Activated gamma-delta T cell treated with anti-CD3 and anti-CD28 coated beads, Interleukin-2, amount 50 U/mL, for 16 hours (primary cell): ENCODE measurements around the gene PRKACA.

Experiments
- DNase-seq: peaks from one replicate; pipeline ENCODE4 v3.0.0-alpha.2; 2020; ENCODE audit warnings: low read depth

Gene PRKACA

DNA sequence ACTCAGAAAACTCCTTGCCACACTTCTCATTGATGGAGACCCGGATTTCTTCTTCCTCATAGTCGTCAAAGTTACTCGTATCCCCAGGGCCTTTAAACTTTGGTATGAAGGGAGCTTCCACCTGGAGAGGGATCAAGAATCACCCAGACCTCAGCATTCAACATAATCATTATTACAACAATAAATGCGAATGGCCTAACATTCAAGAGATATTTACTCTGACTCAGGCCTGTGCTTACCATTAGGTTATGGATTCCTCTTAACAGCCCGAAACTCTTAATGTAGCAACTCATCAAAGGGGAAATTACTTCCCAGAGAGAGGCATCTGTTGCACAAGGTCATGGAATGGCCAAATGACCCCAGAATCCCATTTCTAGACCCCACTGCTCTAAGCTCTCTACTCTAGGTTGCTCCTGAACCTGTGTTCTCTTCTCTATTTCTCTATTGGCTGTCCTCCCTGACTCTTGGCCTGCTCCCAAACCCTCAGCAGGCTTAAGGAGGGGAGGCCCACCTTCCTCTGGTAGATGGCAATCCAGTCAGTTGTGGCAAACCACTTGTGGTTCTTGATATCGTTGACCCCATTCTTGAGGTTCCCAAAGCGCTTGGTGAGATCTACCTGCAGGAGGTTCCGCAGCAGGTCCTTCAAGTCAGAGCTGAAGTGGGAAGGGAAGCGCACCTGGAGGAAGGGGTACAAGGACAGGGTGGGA lies 24.3 kb downstream of the PRKACA start:
- no peak for DNase-seq

DNA sequence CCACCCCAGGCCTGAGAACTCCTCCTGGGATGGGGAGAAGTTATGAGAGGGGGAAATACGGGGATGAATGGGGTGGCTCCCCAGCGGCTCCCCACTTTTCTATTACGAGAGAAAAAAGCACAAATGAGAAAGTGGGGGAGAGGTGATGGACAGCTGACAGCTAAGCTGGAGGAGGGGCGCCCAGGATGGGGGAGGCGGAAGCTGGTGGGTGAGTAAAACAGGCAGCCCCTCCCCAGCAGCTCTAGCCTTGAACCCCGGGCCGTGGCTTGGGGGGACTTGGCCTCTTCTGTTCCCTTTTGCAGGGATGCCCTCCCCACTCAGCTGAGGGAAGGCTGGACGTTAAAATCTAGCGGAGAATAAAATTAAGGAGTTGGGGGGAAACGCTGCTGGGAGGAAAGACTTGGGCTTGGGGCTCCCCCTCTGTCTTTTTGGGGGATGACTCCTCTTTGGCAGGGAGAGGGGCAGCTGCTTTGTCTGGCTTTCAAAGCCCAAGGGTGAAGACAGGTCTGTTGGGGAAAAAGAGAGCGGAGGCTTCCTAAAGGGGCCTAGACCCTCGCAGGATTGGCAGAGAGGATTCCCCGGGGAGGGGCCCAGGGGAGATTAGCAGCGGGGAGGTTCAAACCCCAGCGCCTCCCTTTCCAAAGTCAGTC lies 25.6 kb downstream of the PRKACA start:
- no peak for DNase-seq

- peak; percentile 33 for DNase-seq
Measured at GRCh38 chr19:14091081-14091812, 26.3 kb downstream of the PRKACA start.

- DNase-seq = peak; percentile 83
Measured at GRCh38 chr19:14090509-14091080, 27.0 kb downstream of the PRKACA start, which contains the start of gene SAMD1. Gene SAMD1 (minus strand): TSS chr19:14090751.

DNA sequence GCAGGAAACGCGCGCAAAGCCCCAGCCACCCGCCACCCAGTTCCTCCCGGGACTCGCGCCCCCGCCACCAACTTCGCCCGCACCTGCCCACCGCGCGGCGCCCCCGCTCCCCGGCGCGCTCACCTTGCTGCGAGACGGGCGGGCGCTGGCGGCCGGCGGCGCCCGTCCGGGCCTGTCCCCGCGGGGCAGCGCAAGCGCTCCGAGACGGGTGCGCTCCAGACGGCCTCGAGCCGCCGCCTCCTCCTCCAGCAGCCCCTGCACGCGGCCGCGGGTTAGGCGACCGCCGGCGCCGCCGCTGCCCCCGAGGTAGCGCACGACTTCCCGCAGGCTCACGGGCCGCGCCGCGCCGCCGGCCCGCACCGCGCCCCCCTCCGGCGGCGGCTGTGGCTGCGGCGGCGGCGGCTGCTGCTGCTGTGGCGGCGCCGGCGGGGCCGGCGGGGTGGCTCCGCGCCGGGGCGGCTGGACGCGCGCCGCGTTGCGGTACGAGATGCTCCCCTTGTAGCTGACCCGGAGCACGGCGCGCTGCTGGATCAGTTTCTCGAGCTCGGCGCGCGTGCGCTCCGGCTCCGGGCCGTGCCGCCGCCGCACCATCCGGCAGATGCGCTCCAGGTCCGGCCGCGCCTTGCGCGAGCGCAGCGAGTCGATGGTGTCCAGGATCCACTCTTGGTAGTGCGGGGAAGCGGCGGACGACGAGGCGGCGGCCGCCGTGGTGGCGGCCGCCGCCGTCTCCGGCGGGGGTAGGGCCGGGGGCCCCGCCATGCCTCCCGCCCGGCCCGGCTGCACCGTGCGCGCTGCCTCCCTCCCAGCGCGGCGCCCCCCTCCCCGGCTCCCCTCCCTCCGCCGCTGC lies 27.7 kb downstream of the PRKACA start:
- peak; percentile 20 for DNase-seq

- no peak for DNase-seq
Measured at GRCh38 chr19:14089412-14089661, 28.2 kb downstream of the PRKACA start.

GRCh38 chr19:14088634-14089411 lies 28.7 kb downstream of the PRKACA start:
- no peak for DNase-seq

- no peak for DNase-seq
Measured at GRCh38 chr19:14086098-14086497, 31.5 kb downstream of the PRKACA start.

DNA sequence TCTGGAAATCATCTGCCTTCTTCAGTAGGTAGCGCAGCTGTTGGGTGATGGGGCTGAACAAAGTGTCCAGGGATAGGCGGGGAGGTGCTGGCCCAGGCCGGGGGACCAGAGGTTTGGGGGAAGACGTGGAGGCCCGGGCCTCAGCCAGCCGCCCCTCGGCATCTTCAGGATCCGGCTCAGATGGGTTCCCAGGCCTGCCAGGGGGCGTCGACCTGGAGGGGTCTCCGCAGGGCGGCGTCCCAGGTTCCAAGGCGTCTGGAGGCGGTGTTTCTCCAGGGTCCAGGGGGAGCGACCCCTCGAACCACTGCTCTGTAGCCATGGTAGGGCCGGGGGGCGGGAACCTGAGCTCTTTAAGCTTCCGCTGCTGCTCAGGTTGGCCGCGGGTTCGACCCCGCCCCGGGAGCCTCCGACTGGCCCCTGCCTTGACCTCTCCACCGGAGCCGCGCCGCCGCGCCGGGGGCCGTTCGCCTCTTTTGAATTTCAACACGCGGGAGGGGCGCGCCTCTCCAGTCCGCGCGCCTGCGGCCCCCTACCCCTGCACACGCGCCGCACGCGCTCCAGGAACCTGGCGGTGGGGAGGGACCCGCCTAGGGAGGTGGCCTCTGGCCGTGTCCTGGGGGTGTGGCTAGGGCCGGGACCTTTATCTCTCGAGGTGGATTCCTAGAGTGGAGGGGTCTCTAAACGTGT lies 32.1 kb downstream of the PRKACA start, which contains the start of gene C19orf67:
Gene C19orf67, minus strand, starts transcription at position 475 of the 687 bp plus-strand sequence. Its CDS starts 156 bp downstream, at position 319.
- DNase-seq = no peak

DNA sequence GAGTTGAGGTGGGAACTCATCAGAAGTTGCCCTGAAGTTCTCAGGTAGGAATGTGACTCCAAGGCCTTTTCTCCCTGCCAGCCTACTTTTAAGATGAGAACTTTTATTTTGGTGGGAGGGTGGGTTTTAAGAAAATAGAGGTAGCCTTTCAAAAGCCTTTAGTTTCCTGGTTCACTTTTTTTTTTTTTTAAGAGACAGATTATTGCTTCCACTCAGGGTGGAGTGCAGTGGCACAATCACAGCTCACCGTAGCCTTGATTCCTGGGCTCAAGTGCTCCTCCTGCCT lies 34.9 kb downstream of the PRKACA start:
- DNase-seq = no peak

DNA sequence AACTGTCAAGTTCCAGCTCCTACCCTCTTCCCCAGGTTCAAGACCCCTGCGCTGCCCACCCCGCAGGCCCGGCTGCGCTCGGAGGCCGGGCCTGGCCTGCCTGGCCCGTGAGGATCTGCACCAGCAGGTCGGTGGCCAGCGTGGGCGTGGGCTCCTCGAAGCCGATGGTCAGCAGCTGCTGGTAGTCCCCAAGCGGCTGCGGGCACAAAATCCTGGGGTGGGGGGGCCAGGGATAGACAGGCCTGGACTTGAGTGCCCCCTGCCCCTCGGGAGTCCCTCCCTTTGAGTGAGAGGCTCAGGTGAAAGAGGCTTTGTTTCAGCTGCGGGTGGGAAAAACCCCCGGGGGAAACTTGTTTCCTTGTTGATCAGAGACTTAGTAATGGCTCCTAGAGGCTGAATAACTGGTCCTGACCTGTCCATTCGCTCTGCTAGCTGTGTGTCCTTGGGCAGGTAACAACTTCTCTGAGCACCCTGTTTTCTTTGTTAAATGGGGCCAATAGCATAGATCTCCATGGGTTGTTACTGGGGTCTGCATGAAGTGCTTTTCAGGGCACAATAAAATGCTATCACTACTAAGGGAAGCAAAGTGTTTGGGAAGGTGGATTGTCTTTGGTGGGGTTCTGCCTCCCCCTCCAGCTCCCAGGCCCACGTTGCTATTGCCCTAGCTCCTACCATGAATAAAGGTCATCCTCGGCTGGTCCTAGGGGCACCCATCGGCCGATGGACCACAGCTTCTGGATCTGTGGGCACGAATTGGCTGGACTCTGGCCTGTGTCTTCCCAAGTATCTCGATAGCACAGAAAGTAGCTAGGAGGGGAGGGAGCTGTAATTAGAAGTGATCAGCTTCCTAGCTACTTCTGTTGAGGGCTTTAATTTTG lies 35.5 kb downstream of the PRKACA start:
- no peak for DNase-seq

DNA sequence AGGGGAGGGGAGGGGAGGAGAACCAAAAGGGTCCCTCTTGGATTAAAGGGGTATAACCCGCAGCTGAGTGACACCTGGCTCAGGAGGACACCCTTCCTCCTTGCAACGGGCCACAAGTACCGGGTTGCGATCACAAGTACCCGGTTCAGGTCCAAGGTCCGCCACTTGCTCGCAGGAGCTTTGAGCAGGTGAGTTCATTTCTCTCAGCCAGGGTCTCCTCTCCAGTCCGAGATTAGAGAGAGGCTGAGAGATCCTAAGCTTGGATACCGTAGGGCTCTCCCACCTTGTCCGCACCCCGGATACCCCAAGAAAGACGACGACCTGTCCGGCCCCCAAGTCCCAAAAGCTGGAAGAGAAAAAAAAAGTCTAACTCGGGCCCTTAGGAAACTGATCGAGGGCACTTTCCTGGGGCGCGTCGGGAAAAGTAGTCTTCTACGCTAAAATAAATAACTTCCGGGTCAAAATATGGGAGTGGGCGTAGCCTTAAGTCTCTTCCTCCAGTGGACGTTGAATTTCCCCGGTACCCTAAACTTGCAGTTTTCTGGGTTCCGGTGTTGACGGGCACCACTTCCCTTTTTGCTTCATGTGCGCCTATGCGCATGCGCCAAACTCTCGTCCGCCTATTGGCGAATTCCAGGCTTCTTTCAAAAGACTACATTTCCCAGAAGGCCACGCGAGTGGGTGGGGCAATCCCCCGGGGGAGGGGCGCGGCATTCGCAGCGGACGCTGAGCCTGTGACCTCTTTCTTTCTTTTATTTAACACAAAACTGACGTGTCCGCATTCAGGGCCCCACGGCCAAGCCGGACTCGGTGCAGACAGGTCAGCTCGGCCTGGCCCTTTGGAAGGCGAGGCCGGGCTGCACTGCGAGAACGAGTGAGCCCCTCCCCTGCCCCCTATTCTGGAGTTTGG lies 36.4 kb downstream of the PRKACA start:
- peak; percentile 99 for DNase-seq

DNA sequence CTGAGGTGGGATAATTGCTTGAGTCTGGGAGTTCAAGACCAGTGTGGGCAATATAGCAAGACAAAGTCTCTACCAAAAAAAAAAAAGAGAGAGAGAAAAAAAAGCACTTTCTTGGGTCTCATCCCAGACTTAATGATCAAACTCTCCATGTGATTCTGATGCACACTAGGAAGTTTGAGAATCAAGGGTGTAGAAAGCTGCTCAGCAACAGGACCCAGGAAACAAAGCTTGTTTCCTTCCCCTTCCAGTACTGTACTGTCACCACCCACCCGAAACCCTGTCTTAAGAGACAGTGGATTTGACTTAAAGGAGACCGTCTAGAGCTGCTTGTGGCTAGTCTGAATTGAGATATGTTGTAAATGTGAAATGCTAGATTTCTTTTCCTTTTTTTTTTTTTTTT lies 39.2 kb downstream of the PRKACA start:
- DNase-seq = no peak

DNA sequence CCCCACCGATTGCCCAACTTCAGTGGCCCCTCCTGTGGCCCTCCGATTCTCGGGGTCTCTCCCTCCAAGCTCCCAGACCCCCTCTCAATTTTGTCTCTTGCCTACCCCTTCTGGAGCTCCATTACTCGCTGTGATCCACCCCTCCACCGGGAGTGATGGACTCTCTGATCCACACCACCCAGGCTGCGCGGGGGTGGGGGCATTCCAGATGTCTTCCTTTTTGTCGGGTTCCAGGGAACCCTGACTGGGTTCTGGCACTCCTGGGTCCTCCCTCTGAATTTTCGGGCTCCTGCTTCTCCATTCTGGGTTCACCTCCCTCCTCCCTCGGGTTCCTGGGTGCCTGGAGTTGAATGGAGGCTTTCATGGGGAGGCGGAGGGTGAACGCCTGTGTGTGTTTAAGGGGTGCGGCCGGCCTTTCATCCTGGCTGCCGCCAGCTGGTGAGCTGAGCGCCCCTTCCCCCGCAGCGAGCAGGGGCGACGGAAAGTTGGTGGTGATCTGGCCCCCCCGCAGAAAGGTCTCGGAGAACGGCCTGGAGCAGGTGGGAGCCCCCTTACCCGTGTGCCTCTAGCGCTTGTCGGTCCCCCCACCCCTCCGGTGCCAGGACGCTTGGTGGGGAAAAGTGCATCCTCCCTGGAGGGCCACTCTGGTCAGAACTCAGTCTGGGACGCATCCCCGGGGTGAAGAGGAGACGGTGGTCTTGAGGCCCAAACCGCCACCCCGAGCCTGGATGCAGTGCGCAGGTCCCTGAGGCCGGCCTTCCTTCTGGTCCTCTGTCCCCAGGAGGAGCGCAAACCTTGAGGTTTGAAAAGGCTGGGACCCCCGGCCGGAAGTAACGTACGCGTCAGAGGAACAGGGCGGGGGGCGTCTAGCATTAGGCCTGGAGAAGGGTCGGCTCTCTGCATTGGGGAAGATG lies 43.4 kb downstream of the PRKACA start:
- DNase-seq = no peak

DNA sequence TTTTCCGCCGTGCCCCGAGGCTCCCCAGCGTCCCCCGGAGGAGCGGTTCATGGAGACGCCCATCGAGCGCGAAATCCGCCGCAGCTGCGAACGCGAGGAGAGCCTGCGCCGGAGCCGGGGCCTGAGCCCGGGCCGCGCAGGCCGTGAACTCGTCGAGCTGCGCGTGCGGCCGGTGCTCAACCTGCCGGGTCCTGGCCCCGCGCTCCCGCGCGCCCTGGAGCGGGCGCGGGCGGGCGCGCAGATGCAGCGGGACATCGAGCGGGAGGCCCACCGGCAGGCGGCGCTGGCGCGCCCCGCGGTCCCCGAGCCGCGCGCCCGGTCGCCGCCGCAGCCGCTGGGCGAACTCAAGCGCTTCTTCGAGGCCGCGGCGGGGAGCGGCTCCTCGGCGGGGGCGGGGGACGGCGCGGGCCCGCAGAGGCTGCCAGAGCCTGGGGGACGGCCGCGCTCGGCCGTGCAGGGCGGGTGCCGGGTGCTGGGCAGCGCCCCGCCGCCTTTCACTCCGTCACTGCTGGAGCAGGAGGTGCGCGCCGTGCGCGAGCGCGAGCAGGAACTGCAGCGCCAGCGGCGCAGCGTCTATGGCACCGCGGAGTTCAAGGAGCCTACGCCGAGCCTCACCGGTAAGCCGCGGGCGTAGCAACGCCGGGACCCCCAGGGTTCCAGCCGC lies 44.2 kb downstream of the PRKACA start:
- DNase-seq = peak; percentile 61

DNA sequence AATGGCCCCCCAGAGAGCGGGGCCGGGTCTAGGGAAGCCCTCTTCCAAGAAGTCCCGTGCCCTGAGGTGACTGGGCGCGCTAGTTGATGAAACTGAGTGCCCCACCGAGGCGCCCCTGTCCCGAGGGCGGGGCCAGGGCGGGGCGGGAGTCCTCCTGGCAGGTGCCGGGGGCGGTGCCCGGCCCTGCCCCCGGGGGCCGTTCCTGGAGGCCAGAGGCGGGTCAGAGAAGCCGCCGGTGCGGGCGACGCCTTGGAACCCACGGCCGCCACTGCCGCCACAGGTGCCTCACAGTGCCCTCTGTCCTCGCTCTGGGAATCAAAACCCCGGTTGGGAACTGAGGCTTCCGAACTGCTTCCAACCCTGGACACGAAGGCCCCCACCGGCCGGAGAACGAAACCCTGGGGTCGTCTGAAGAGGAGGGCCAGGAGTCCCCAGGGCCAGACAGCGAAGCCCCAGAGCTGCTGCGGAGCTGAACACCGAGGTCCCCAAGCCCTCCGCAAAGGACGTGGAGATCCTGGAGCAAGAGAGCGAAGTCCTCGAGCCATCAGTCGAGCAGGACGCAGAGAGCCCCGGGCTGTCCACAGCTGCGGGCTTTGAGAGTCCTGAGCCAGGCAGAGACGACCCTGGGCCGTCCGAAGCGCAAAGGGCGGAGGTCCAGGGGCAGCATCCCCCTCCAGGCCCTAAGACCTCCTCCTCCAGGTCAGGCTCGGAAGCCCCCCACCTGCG lies 44.9 kb downstream of the PRKACA start, which contains the start of gene MISP3:
Gene MISP3, plus strand, starts transcription at position 252 of the 726 bp plus-strand sequence. CDS start 524 bp downstream, outside the sequence.
- no peak for DNase-seq
